PC-9 (cell line): ENCODE data around the gene IGFLR1. TPM values are rescaled to one million over a fixed set of nuclear protein-coding genes. Genes with fewer than 3 reads are reported as not detected.
A peak's percentile ranks its signal among the peaks of the same experiment; 100 is the strongest.

ENCODE experiments used
- BruUV-seq: library from RNA; stranded (reverse); fragments of 400-500 nt; replicated peaks from 2 replicates; lab custom pipeline; 2021; lab: Mats Ljungman, UMichigan
- CTCF ChIA-PET: fragments of 300-600 bp; sonication (Branson Sonifier 250); formaldehyde crosslinking; loops from one replicate; lab custom pipeline; 2022; ENCODE audit warnings: antibody characterized with exemption; lab: Charles Lee
- POLR2A ChIA-PET: fragments of 300-600 bp; sonication (Branson Sonifier 250); formaldehyde crosslinking; loops from one replicate; lab custom pipeline; 2022; ENCODE audit warnings: antibody characterized with exemption; ENCODE audit not compliant: unreplicated experiment; lab: Charles Lee
- DNase-seq, 2 experiments: peaks; one replicate each; pipeline versions ENCODE4 v3.0.0 to v3.0.0-alpha.2; 2015 to 2022; ENCODE audit warnings: mixed read lengths in 1 of 2
- H2AFZ ChIP-seq: fragments of 200-600 bp; sonication (generic); 2 replicates; pipeline ENCODE4 v1.8.1; 2017; ENCODE audit warnings: antibody characterized with exemption
- H3F3A ChIP-seq: fragments of 200-600 bp; sonication (generic); 2 replicates; pipeline ENCODE4 v1.8.1; 2017; ENCODE audit warnings: antibody characterized with exemption, mild to moderate bottlenecking, low read depth; ENCODE audit not compliant: insufficient read depth
- H3K27ac ChIP-seq: fragments of 200-600 bp; sonication (generic); 2 replicates; pipeline ENCODE4 v1.6.1; 2016; ENCODE audit warnings: mixed run types
- H3K27me3 ChIP-seq: fragments of 200-600 bp; sonication (generic); 2 replicates; pipeline ENCODE4 v1.6.1; 2016; ENCODE audit warnings: low read depth, mixed run types; ENCODE audit not compliant: insufficient read depth
- H3K36me3 ChIP-seq: fragments of 200-600 bp; sonication (generic); 2 replicates; pipeline ENCODE4 v1.6.1; 2016; ENCODE audit warnings: low read depth, mixed run types
- H3K4me1 ChIP-seq: fragments of 200-600 bp; sonication (generic); replicated peaks from 2 replicates; pipeline ENCODE4 v1.6.1; 2016; ENCODE audit warnings: mixed run types; ENCODE audit not compliant: insufficient read depth
- H3K4me2 ChIP-seq: fragments of 200-600 bp; sonication (generic); 2 replicates; pipeline ENCODE4 v1.6.1; 2017; ENCODE audit warnings: mixed run types
- H3K4me3 ChIP-seq: fragments of 200-600 bp; sonication (generic); 2 replicates; pipeline ENCODE4 v1.6.1; 2016; ENCODE audit warnings: mixed run types
- H3K79me2 ChIP-seq: fragments of 200-600 bp; sonication (generic); 2 replicates; pipeline ENCODE4 v1.6.1; 2017; ENCODE audit warnings: low read depth, mixed run types
- H3K9me2 ChIP-seq: fragments of 200-600 bp; sonication (generic); 2 replicates; pipeline ENCODE4 v1.8.1; 2017; ENCODE audit warnings: mild to moderate bottlenecking; ENCODE audit not compliant: insufficient read depth
- H3K9me3 ChIP-seq: fragments of 200-600 bp; sonication (generic); 2 replicates; pipeline ENCODE4 v1.8.1; 2016; ENCODE audit warnings: low read depth; ENCODE audit not compliant: insufficient read depth
- H4K20me1 ChIP-seq: fragments of 200-600 bp; sonication (generic); 2 replicates; pipeline ENCODE4 v1.8.1; 2017; ENCODE audit not compliant: insufficient read depth
- CTCF ChIP-seq: fragments of 200-600 bp; sonication (generic); conservative IDR thresholded peaks from 2 replicates; pipeline ENCODE4 v1.6.1; 2017; ENCODE audit warnings: mixed run types, antibody characterized with exemption, mild to moderate bottlenecking, moderate library complexity
- EZH2 ChIP-seq: fragments of 200-600 bp; sonication (generic); IDR thresholded peaks from 2 replicates; pipeline ENCODE4 v1.8.0; 2017; ENCODE audit warnings: antibody characterized with exemption, low read depth
- intact Hi-C: fragments of 100-400 bp; cut with micrococcal nuclease; formaldehyde crosslinking; loops from one replicate; pipeline ENCODE4 v1.10.0; 2022; ENCODE audit not compliant: unreplicated experiment
- total RNA-seq: library from RNA; stranded (reverse); gene quantifications from 2 replicates; pipeline ENCODE4 v1.2.3, GENCODE V29; 2021

IGFLR1 gene
- total RNA-seq, 1 experiment from 2014 or later = 9.7 TPM

GRCh38 chr19:35718345-35719041 lies 23.8 kb downstream of the IGFLR1 start:
- H3K9me3 ChIP-seq = no peaks in the 10 kb centered on the region
- no peaks in the 10 kb centered on the region for H3K27me3 ChIP-seq
- TF ChIP-seq EZH2 = no peak
- no peak for TF ChIP-seq CTCF
- peak in 1 of 2 experiments; percentile 29 for DNase-seq
- peak overlapping the region; percentile 79 for H3K4me3 ChIP-seq
- H3K79me2 ChIP-seq = peaks cover 34% of the 10 kb centered on the region
- peak overlapping the region; percentile 83 for H3K4me2 ChIP-seq
- POLR2A ChIA-PET = interaction anchor here (0.6 to 0.7 kb wide), 3 partner anchors 18 to 455 kb away, joined by 4 read pairs; no protein-coding TSS in a partner anchor
- peak overlapping the region; percentile 71; the same call in 1 of the 2 replicates for H2AFZ ChIP-seq
- no peaks in the 10 kb centered on the region for H3K9me2 ChIP-seq
- BruUV-seq = no TSS peak
- H3K4me1 ChIP-seq = peaks cover 20% of the 10 kb centered on the region
- intact Hi-C loops = loop anchor here (5.0 kb wide), 1 partner anchor 401 kb away; no protein-coding TSS in a partner anchor
- no peak overlapping the region for H3K27ac ChIP-seq
- peaks cover 14% of the 10 kb centered on the region for H4K20me1 ChIP-seq
- peaks cover 6% of the 10 kb centered on the region; the same call in 1 of the 2 replicates for H3F3A ChIP-seq
- H3K36me3 ChIP-seq = no peaks in the 10 kb centered on the region
- CTCF ChIA-PET = no interaction called here

GRCh38 chr19:35717665-35718344 lies 24.4 kb downstream of the IGFLR1 start, which contains the start of gene KMT2B:
Gene KMT2B (plus strand): TSS chr19:35718003. CDS start chr19:35718019, 16 bp downstream.
- intact Hi-C loops = loop anchor here (1.0 to 5.0 kb wide), 11 partner anchors 25 to 745 kb away; partner anchors contain the start of genes COX6B1, LIN37, PSENEN and U2AF1L4
- TF ChIP-seq CTCF (no peak), EZH2 (no peak)
- peak in 1 of 2 experiments; percentile 96 for DNase-seq
- Histone ChIP-seq H3K79me2 (peaks cover 34% of the 10 kb centered on the region), H3K9me3 (no peaks in the 10 kb centered on the region), H3K27ac (peak within 1 kb of the TSS; percentile 45), H3F3A (peaks cover 6% of the 10 kb centered on the region; the same call in 1 of the 2 replicates), H3K4me1 (peaks cover 20% of the 10 kb centered on the region), H3K4me2 (peak within 1 kb of the TSS; percentile 99), H3K27me3 (no peaks in the 10 kb centered on the region), H2AFZ (peak within 1 kb of the TSS; percentile 99), H3K4me3 (peak within 1 kb of the TSS; percentile 85), H3K36me3 (no peaks in the 10 kb centered on the region), H3K9me2 (no peaks in the 10 kb centered on the region), H4K20me1 (peaks cover 14% of the 10 kb centered on the region)
- CTCF ChIA-PET = interaction anchor here (0.5 kb wide), 1 partner anchor 182 kb away, joined by 4 read pairs; no protein-coding TSS in a partner anchor
- POLR2A ChIA-PET = no interaction called here
- no TSS peak for BruUV-seq
